Endometrial microvascular endothelial cells (primary cell): ENCODE data around the gene ZNRF2. TPM values are rescaled to one million over a fixed set of nuclear protein-coding genes. Genes with fewer than 3 reads are reported as not detected.
"Not testable (repeated sequence)": the region's sequence is repeated elsewhere in the genome, so short reads cannot be mapped to it uniquely, and the experiment has no call there.

Source experiments
- in situ Hi-C: cut with HindIII; loops from 2 replicates; pipeline ENCODE4 v1.10.0; 2017; ENCODE audit warnings: low sequenced_read_pairs, low pct_unique_long_range_greater_than_20kb; ENCODE audit errors: inconsistent ontology term
- total RNA-seq: library from RNA; depleted of rRNA; stranded (reverse); fragments of >200 nt; gene quantifications from one replicate; pipeline ENCODE4 v1.2.3, GENCODE V29; 2015; ENCODE audit errors: inconsistent ontology term

ZNRF2 gene
- total RNA-seq, 1 donor from 2014 or later, result 7.4 TPM

- in situ Hi-C loops, result no loop called here
Measured at GRCh38 chr7:30281791-30282190, 2.6 kb upstream of the ZNRF2 start.

DNA sequence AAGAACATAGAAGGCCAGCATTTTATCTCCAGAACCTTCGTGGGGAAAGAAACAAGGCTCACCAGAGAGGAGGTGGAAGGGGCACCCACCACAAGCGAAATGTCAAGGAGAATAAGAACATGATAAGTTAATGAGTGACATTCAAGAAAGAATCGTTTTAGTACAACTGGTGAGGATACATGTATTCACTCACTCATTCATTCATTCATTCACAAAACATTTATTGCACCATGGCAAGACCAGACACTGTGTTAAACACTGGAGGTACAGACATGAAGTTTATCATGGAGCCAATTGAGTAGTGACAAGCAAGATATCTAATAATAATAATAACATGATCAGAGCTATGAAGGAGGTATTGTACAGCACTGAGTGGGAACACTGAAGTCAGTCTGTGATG, 1.7 kb upstream of the ZNRF2 start:
- in situ Hi-C loops, result no loop called here

- in situ Hi-C loops, result no loop called here
Measured at GRCh38 chr7:30285067-30285535, 704 bp downstream of the ZNRF2 start.

DNA sequence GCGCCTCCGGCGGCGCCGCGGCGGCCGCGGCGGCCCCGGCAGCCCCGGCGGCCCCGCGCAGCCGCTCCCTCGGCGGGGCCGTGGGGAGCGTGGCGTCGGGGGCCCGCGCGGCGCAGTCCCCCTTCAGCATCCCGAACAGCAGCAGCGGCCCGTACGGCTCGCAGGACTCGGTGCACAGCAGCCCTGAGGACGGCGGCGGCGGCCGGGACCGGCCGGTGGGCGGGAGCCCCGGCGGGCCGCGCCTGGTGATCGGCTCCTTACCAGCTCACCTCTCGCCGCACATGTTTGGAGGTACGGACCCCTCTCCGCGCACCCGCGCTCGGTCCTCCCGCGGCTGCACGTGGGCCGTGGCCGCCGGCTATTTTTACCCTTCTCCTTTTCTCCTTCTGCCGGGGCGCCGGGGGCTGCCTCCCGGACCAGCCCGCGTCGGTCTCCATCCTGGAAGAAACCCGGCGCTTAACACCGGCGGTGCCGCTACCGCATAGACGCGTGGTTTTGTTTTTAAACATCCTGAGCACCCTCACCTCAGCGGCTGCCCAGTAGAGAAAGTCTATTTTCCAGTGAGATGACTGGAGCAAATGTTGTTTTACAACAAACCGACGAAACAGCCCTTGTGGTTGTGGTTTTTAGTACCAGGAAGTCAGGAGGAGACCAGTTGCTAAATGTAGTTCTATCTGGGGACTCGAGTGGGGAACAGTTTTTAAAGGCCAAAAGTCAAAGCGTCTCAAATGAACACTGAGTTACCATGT, 1.3 kb downstream of the ZNRF2 start:
- in situ Hi-C loops, result no loop called here

- in situ Hi-C loops, result no loop called here
Measured at GRCh38 chr7:30286749-30287148, 2.4 kb downstream of the ZNRF2 start.

DNA sequence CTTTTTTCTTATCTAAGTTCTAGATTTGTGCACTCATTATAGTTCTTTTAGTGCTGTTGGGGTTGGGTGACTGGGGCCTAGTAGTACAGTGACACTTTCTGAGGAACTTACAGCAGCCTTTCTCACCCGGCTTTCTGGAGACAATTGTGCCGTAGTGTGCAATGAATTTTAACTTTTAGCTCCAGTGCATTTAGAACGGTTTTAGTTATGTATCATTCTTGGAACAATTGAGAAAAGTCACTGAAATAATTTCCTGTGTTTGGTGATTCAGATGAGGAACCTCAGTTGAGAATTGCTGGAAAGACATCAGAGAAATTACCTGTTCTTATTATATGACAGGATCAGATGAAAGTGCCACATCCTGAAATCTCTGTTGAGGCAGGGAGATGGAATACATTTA, 3.2 kb downstream of the ZNRF2 start:
- in situ Hi-C loops, result not testable (repeated sequence)

DNA sequence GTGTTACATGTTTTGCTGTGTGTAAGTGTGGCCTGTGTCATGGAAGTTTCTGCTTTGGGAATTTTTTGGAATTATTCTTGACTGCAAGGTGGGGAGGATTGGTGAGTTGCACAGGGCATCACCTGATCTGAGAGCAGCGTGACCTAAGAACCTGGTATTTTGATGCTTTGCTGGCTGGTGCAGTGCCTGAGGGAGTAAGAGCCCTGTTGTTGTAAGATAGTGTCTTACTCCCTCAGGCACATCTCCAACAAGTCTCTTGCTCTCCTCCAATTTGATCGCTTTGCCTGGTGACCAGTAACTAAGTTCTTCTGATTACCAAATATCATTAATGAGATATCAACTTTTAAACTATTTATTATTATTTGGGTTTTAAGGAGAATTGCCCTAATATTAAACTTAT, 5.2 kb downstream of the ZNRF2 start:
- in situ Hi-C loops, result not testable (repeated sequence)

GRCh38 chr7:30290317-30290716, 5.9 kb downstream of the ZNRF2 start:
- in situ Hi-C loops, result not testable (repeated sequence)

- in situ Hi-C loops, result not testable (repeated sequence)
Measured at GRCh38 chr7:30292416-30293038, 8.1 kb downstream of the ZNRF2 start.

DNA sequence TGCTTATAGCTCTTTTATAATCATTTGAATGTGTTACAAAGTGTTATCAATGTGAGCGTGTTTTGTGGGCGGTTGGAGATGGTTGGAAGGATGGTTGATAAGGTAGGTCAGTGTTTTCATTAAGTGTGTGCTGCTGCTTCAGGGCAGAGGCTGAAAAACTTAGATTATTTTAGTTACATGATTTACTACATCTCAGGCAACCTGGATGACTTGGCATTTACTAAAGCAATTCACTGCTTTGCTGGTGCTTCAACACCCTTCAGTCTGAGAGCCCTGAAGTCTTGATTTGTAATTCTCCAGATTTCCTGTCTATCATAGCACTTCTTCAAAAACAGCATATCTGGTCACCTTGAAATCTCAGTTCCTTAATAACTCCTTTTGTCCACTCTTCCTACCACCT, 11.9 kb downstream of the ZNRF2 start:
- in situ Hi-C loops, result not testable (repeated sequence)

- in situ Hi-C loops, result not testable (repeated sequence)
Measured at GRCh38 chr7:30297499-30297898, 13.1 kb downstream of the ZNRF2 start.

DNA sequence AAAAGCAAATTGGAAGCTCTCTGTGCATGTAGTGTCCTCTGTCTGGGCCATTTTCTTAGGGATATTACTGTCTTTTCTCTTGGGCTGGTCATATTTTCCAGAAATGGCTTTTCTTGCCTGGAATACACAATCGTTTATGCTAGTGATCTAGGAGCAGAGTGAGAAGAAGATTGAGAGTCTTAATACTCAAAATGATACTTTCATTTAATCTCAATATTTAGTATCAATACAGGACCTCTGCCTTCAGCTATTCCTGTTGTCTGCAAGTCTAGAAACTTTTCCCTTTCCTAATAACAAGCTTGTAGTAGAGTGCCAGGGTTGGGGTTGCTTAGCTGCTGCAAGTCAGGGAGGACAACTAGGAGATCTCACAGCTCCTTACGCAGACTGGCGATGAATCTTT, 14.0 kb downstream of the ZNRF2 start:
- in situ Hi-C loops, result not testable (repeated sequence)

DNA sequence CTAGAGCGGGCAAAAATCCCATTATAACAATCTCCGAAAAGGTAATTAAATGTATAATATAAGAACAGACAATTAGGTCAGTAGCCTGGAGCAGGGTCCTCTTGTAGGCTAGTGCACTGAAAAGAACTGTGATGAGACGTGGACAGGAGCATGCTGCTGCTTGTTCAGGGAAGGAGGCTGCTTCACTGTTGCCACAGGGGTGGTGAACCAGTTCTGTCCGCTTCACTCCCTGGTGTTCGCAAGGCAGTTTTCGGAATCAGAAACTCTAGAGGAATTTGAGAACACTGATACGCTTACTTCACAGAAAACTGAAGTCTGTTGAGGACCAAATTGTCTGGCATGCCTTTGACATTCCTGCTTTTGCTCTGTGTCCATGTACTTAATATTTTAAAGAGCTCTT, 17.4 kb downstream of the ZNRF2 start:
- in situ Hi-C loops, result no loop called here

DNA sequence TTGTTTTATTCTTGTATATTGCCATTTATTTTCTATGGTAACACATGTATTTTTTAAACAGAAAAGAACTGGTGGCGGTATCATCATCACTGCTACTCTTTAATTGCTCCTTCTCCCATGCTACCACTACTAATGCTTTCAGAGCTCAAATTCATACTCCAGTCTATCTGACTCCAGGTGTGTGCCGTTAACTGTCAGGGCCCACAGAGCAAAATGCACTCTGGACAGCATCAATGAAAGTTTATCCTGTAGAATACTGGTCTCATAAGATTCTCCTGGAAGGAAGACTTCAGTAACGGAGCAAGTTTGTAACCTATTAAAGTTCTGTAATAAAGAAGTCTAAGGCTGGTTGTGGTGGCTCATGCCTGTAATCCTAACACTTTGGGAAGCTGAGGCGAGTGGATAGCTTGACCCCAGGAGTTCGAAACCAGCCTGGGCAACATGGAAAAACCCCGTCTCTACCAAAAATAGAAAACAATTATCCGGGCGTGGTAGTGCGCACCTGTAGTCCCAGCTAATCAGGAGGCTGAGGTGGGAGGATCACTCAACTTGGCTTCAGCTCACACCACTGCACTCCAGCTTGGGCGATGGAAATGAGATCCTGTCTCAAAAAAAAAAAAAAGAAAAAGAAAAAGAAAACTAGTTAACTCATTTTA, 18.4 kb downstream of the ZNRF2 start:
- in situ Hi-C loops, result no loop called here

DNA sequence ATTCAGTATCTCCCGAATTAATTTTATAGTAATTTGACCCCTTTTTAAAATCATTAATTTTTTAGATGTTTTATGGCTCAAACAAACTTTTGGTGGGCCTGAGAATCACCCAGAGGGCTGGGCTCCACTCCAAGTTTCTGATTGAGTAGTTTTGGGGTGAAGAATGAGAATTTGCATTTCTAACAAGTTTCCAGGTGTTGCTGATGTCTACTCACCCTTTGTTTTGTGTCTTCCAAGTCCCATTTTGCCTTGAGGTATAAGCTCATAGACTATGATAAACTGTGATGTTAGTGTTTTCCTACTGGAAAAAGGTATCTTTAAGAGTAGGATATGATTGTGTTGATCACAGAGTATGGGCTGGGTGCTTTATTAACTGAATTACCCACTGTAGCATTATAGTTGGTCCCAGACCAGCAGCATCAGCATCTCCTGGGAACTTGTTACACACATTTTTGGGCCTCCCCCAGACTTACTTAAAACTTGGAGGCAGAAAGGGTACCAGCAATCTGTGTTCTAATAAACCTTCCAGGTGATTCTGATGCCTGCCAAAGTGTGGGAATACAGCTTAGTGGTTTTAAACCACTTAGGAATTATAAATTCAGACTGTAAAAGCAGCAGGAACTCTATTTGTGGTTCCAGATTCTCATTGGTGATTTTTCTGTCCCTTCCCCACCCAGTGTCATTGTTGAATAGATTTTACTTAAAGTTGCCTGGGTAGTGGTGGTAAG, 19.1 kb downstream of the ZNRF2 start:
- in situ Hi-C loops, result no loop called here

DNA sequence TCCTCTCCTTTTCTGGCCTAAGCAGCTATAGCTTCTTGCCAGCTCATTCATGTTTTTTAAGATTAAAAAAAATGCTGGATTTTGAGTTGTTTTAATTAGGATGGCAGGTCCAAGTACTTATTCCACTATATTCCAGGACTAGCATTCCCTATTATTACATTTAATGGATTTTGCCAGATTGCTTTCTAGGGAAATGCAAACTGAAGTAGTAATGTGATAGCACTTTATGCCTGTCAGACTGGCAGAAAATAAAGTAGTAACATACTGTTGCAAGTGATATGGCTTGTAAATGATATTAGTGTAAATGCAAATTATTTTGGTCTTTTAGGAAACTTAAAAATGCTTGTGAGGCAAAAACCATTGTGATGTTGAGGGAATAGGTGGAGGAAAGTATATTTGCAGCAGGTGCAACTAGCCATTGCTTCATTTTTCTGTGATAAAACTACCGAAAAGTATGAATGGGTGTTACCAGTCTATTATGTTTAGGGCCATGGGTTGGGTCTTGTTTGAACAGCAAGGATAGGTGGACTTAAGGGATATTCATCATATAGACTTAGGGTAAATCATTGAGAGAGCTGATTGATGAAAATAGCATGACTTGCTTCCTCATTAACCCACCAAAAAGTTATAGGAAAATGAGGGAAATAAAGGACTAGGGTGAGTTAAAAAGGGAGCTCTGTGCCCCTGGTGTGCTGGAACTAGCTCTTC, 19.9 kb downstream of the ZNRF2 start:
- in situ Hi-C loops, result no loop called here

DNA sequence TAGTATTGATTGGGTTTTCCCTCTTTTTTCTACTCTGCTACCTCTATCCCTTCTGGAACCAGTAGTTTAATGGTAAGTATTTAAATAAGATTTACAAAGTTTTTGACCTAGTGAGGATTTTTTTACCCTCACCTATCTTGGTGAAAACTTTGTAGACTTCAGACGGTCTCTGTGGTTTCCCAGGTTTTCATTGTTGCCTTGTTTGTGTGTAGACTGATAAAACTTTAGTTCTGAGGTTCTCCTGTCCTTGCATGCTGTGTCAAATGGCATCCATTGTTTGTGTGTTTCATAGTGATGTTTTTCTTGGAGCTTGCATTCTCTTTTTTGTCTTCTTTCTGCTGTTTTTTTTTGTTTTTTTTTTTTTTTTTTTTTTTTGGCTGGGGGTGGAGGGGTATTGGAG, 22.6 kb downstream of the ZNRF2 start:
- in situ Hi-C loops, result no loop called here

GRCh38 chr7:30308389-30308788, 24.0 kb downstream of the ZNRF2 start:
- in situ Hi-C loops, result no loop called here

DNA sequence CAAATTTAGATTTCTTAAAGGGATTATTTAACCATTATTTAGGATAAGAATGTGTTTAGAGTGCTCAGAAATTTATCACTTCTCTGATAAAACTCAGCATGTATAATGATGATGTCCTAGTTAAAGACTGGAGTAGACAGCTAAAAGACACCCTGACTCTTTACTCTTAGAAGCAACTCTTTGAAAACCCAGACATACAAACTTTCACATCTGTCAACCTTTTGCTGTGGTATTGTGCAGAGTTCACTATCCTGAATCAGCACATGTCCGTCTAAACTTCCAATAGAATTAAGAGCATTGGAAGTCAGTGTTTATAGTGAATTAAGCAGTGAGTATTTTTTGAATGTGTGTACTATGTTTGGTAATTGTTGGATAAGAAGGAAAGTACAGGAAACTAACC, 24.9 kb downstream of the ZNRF2 start:
- in situ Hi-C loops, result no loop called here
